ENCODE data around the gene AANAT. TPM values are rescaled to one million over a fixed set of nuclear protein-coding genes. Genes with fewer than 3 reads are reported as not detected.

AANAT gene
- polyA plus RNA-seq, 2 of the 4 experiments (the other 2 are of a cell fraction): 0.08 TPM; not detected in 1

GRCh38 chr17:76452127-76452659 lies 15.2 kb upstream of the AANAT start:
- FAIRE-seq (no peak), ATAC-seq (peak; percentile 70 to 73), DNase-seq (ENCODE audit: low read depth in 1 of 2, low spot score in 1 of 2) (no peak)
- TF ChIP-seq, protein P1, sequence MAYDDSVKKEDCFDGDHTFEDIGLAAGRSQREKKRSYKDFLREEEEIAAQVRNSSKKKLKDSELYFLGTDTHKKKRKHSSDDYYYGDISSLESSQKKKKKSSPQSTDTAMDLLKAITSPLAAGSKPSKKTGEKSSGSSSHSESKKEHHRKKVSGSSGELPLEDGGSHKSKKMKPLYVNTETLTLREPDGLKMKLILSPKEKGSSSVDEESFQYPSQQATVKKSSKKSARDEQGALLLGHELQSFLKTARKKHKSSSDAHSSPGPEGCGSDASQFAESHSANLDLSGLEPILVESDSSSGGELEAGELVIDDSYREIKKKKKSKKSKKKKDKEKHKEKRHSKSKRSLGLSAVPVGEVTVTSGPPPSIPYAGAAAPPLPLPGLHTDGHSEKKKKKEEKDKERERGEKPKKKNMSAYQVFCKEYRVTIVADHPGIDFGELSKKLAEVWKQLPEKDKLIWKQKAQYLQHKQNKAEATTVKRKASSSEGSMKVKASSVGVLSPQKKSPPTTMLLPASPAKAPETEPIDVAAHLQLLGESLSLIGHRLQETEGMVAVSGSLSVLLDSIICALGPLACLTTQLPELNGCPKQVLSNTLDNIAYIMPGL (CRISPR knock-in tag; IDR thresholded peaks at IDR 0.05; ENCODE audit: borderline replicate concordance): no peak
- TF ChIP-seq USF2 (IDR thresholded peaks at IDR 0.05): no peak
- 0% methylated on average over 10 of the region's 29 CpGs for WGBS (ENCODE audit: missing lambda C conversion rate)
- H3K4me3 ChIP-seq: peak overlapping the region; percentile 84
- ChIA-PET POLR2A (interaction anchor here (1.2 kb wide), 1 partner anchor 35 kb away, joined by 3 read pairs; no protein-coding TSS in a partner anchor), CTCF (interaction anchor here (0.6 to 41.7 kb wide), 9 partner anchors 7 to 99 kb away, joined by 3 to 1994 read pairs (median 7); partner anchors contain the start of genes AANAT, RHBDF2 and SPHK1)
- peaks cover 35% of the 10 kb centered on the region for H3K4me1 ChIP-seq
- peak overlapping the region; percentile 88 for H3K4me2 ChIP-seq
- peak overlapping the region; percentile 85 to 94 for H3K27ac ChIP-seq
- H3K9me3 ChIP-seq: no peaks in the 10 kb centered on the region

DNA sequence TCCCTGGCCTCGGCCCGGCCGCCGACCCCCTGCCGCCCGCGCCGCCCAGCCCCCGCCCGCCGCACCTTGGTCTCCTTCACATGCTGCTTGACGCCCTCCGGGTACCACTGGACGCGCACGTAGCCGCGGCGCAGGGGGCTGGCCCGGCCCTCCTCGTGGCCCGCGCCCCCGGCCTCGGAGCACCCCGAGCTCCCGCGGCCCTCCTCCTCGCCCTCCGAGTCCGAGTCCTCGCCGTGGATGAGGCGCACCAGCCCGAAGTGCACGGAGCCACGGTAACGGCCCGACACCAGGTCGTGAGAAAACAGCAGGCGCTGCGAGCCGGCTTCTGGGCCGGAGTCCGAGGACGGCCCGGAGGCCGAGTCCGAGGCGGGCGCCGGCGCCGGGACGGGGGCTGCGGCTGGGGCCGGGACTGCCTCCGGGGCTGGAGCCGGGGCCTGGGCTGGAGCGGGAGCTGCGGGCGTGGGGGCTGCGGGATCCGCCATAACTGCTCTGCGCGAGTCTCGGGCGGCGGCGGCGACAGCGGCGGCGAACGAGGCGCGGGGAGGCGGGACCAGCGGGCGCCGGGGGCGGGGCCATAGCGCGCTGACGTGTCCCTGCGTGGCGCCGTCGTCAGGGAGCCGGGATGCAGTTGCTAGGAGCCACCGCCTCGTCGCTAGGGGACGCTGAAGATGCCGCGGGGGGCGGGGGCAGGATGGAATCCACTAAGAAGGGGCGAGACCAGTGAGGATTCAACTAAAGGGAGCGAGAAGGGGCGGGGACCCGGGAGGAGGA lies 14.6 kb upstream of the AANAT start, which contains the start of gene UBE2O:
TSS of gene UBE2O (minus strand) at position 493 of the 771 bp plus-strand sequence. CDS start at position 482, 11 bp downstream.
- peak; percentile 94 to 96 for DNase-seq (ENCODE audit: low read depth in 1 of 2, low spot score in 1 of 2)
- Histone ChIP-seq H3K9me3 (no peaks in the 10 kb centered on the region), H3K4me2 (peak within 1 kb of the TSS; percentile 88), H3K4me1 (peaks cover 28% of the 10 kb centered on the region), H3K4me3 (peak within 1 kb of the TSS; percentile 84), H3K27ac (peak within 1 kb of the TSS; percentile 85 to 94)
- ATAC-seq: peak; percentile 91 to 93
- CTCF ChIA-PET: interaction anchor here (0.8 to 41.7 kb wide), 15 partner anchors 8 to 135 kb away, joined by 3 to 1994 read pairs (median 4); partner anchors contain the start of genes AANAT, PRPSAP1, RHBDF2 and SPHK1
- WGBS (ENCODE audit: missing lambda C conversion rate): 2% methylated on average over 24 of the region's 101 CpGs
- POLR2A ChIA-PET: interaction anchor here (1.2 kb wide), 1 partner anchor 36 kb away, joined by 3 read pairs; no protein-coding TSS in a partner anchor
- FAIRE-seq: no peak
- TF ChIP-seq MYC (IDR thresholded peaks at IDR 0.05; ENCODE audit: borderline replicate concordance, low read length) (no peak), MAX (IDR thresholded peaks at IDR 0.05) (peak; percentile 6; the same call in 1 of the 2 replicates), RNF2 (IDR thresholded peaks at IDR 0.05; ENCODE audit: borderline replicate concordance, low read depth) (no peak), ZC3H11A (IDR thresholded peaks at IDR 0.05) (no peak), EHMT2 (IDR thresholded peaks at IDR 0.05; ENCODE audit: low read depth) (no peak), JUN (IDR thresholded peaks at IDR 0.05) (peak in 1 of 2 experiments; percentile 89; a peak in 2 of 5 replicates), ESRRA (IDR thresholded peaks at IDR 0.05; ENCODE audit: borderline replicate concordance, low read length) (no peak), JUNB (IDR thresholded peaks at IDR 0.05) (no peak), MAZ (IDR thresholded peaks at IDR 0.05; ENCODE audit: borderline replicate concordance, low read depth, low read length) (0 out of 2 replicates have a peak, but pooled peaks have one; percentile 70), BHLHE40 (IDR thresholded peaks at IDR 0.05; ENCODE audit: low read depth, low read length) (no peak), RFX5 (IDR thresholded peaks at IDR 0.05) (peak; percentile 29; the same call in 1 of the 2 replicates), PHF8 (IDR thresholded peaks at IDR 0.05; ENCODE audit: borderline replicate concordance, low read depth) (peak; percentile 87; the same call in 1 of the 2 replicates), HOXB5 (CRISPR knock-in tag; IDR thresholded peaks at IDR 0.05) (no peak), KDM1A (IDR thresholded peaks at IDR 0.05; ENCODE audit: low read depth) (no peak; the same call in none of the 2 replicates), KDM5A (IDR thresholded peaks at IDR 0.05) (peak; percentile 34; the same call in 1 of the 2 replicates), CBX2 (IDR thresholded peaks at IDR 0.05; ENCODE audit: borderline replicate concordance, low read depth) (no peak), USF2 (IDR thresholded peaks at IDR 0.05) (no peak)
- TF ChIP-seq, protein P1 (CRISPR knock-in tag; IDR thresholded peaks at IDR 0.05; ENCODE audit: borderline replicate concordance): no peak
- TF ChIP-seq, protein P2, sequence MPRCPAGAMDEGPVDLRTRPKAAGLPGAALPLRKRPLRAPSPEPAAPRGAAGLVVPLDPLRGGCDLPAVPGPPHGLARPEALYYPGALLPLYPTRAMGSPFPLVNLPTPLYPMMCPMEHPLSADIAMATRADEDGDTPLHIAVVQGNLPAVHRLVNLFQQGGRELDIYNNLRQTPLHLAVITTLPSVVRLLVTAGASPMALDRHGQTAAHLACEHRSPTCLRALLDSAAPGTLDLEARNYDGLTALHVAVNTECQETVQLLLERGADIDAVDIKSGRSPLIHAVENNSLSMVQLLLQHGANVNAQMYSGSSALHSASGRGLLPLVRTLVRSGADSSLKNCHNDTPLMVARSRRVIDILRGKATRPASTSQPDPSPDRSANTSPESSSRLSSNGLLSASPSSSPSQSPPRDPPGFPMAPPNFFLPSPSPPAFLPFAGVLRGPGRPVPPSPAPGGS (IDR thresholded peaks at IDR 0.05): peak; percentile 74; the same call in 1 of the 3 replicates
- TF ChIP-seq, protein P3, sequence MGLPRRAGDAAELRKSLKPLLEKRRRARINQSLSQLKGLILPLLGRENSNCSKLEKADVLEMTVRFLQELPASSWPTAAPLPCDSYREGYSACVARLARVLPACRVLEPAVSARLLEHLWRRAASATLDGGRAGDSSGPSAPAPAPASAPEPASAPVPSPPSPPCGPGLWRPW (IDR thresholded peaks at IDR 0.05): no peak
- TF ChIP-seq, protein P4, sequence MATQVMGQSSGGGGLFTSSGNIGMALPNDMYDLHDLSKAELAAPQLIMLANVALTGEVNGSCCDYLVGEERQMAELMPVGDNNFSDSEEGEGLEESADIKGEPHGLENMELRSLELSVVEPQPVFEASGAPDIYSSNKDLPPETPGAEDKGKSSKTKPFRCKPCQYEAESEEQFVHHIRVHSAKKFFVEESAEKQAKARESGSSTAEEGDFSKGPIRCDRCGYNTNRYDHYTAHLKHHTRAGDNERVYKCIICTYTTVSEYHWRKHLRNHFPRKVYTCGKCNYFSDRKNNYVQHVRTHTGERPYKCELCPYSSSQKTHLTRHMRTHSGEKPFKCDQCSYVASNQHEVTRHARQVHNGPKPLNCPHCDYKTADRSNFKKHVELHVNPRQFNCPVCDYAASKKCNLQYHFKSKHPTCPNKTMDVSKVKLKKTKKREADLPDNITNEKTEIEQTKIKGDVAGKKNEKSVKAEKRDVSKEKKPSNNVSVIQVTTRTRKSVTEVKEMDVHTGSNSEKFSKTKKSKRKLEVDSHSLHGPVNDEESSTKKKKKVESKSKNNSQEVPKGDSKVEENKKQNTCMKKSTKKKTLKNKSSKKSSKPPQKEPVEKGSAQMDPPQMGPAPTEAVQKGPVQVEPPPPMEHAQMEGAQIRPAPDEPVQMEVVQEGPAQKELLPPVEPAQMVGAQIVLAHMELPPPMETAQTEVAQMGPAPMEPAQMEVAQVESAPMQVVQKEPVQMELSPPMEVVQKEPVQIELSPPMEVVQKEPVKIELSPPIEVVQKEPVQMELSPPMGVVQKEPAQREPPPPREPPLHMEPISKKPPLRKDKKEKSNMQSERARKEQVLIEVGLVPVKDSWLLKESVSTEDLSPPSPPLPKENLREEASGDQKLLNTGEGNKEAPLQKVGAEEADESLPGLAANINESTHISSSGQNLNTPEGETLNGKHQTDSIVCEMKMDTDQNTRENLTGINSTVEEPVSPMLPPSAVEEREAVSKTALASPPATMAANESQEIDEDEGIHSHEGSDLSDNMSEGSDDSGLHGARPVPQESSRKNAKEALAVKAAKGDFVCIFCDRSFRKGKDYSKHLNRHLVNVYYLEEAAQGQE (IDR thresholded peaks at IDR 0.05): no peak
